ENCODE data around the gene RSPH6A.

The RSPH6A gene

DNA sequence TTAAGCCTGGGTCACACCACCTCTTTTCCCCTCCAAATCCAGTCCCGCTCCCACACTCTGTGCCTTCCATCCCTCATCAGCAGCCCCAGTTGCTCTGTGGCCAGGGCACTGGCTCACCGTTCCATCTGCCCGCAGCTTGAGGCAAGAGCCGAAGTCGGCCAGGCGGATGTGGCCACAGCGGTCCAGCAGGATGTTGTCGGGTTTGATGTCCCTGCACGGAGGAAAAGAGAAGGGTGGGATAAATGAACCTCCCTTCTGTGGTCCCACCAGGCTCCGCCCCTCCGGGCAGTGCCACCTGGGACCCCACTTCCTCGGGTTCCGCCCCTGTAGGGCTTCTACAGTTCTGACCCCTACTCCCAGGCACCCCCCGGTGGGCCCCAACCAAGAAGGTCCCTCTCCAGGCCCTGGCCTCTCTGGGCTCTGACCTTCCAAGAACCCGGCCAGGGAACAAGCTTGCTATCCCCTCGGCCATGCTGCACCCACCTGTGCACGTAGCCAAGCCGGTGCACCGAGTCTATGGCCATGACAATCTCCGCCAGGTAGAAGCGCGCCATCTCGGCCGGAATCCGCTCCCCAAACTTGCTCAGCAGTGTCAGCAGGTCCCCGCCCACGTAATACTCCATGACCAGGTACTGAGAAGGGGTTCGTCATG lies 37.0 kb downstream of the RSPH6A start:
- Histone ChIP-seq H3K4me3 (ENCODE audit: low read depth in 1 of 2, low read length in 2 of 2) (no peak overlapping the region), H3K9me3 (ENCODE audit: control insufficient read depth in 1 of 2, low read length in 2 of 2) (no peaks in the 10 kb centered on the region), H3K27me3 (ENCODE audit: low read depth, low read length) (no peaks in the 10 kb centered on the region), H3K4me1 (ENCODE audit: control insufficient read depth in 1 of 2, insufficient read depth in 2 of 2, low read length in 2 of 2) (peaks cover 12 to 34% of the 10 kb centered on the region in 2 donors), H3K36me3 (ENCODE audit: control insufficient read depth in 1 of 2, insufficient read depth in 2 of 2, low read length in 2 of 2) (peaks cover 14 to 21% of the 10 kb centered on the region in 2 donors), H3K27ac (ENCODE audit: low read length) (no peak overlapping the region)

- no peaks in the 10 kb centered on the region for H3K9me3 ChIP-seq (ENCODE audit: control insufficient read depth in 1 of 2, low read length in 2 of 2)
- no peak overlapping the region for H3K4me3 ChIP-seq (ENCODE audit: low read depth in 1 of 2, low read length in 2 of 2)
- no peak overlapping the region for H3K27ac ChIP-seq (ENCODE audit: low read length)
- peaks cover 18 to 38% of the 10 kb centered on the region in 2 donors for H3K4me1 ChIP-seq (ENCODE audit: control insufficient read depth in 1 of 2, insufficient read depth in 2 of 2, low read length in 2 of 2)
- no peaks in the 10 kb centered on the region for H3K27me3 ChIP-seq (ENCODE audit: low read depth, low read length)
- peaks cover 14 to 27% of the 10 kb centered on the region in 2 donors for H3K36me3 ChIP-seq (ENCODE audit: control insufficient read depth in 1 of 2, insufficient read depth in 2 of 2, low read length in 2 of 2)
These were observed 37.6 kb downstream of the RSPH6A start for GRCh38 chr19:45777395-45777961.

- no peak overlapping the region for H3K4me3 ChIP-seq (ENCODE audit: low read depth in 1 of 2, low read length in 2 of 2)
- peaks cover 12 to 35% of the 10 kb centered on the region in 2 donors for H3K4me1 ChIP-seq (ENCODE audit: control insufficient read depth in 1 of 2, insufficient read depth in 2 of 2, low read length in 2 of 2)
- H3K27ac ChIP-seq (ENCODE audit: low read length) = no peak overlapping the region
- no peaks in the 10 kb centered on the region for H3K9me3 ChIP-seq (ENCODE audit: control insufficient read depth in 1 of 2, low read length in 2 of 2)
- no peaks in the 10 kb centered on the region for H3K27me3 ChIP-seq (ENCODE audit: low read depth, low read length)
- peaks cover 14 to 29% of the 10 kb centered on the region in 2 donors for H3K36me3 ChIP-seq (ENCODE audit: control insufficient read depth in 1 of 2, insufficient read depth in 2 of 2, low read length in 2 of 2)
These were observed 40.3 kb downstream of the RSPH6A start for GRCh38 chr19:45774765-45775164.

DNA sequence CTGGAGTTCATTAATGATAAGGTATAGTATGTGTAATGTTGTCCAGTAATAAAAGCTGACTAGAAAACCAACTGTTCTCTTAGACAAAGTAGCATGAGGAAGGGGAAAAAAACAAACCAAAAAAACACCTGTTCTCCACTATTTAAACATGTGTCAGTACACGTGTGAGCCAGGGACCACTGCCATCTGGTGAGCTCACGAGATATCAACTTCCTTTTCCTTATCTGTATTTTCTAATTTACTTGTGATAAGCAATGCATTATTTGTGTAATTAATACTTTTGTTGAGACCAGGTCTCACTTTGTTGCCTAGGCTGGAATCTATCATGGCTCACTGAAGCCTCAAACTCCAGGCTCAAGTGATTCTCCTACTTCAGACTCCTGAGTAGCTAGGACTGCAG lies 41.7 kb downstream of the RSPH6A start:
- peaks cover 10 to 27% of the 10 kb centered on the region in 2 donors for H3K4me1 ChIP-seq (ENCODE audit: control insufficient read depth in 1 of 2, insufficient read depth in 2 of 2, low read length in 2 of 2)
- H3K4me3 ChIP-seq (ENCODE audit: low read depth in 1 of 2, low read length in 2 of 2) = no peak overlapping the region
- H3K9me3 ChIP-seq (ENCODE audit: control insufficient read depth in 1 of 2, low read length in 2 of 2) = no peaks in the 10 kb centered on the region
- peak overlapping the region; percentile 14 for H3K27ac ChIP-seq (ENCODE audit: low read length)
- H3K36me3 ChIP-seq (ENCODE audit: control insufficient read depth in 1 of 2, insufficient read depth in 2 of 2, low read length in 2 of 2) = peaks cover 14 to 32% of the 10 kb centered on the region in 2 donors
- no peaks in the 10 kb centered on the region for H3K27me3 ChIP-seq (ENCODE audit: low read depth, low read length)

GRCh38 chr19:45772912-45773311 lies 42.2 kb downstream of the RSPH6A start:
- Histone ChIP-seq H3K4me3 (ENCODE audit: low read depth in 1 of 2, low read length in 2 of 2) (no peak overlapping the region), H3K27me3 (ENCODE audit: low read depth, low read length) (no peaks in the 10 kb centered on the region), H3K4me1 (ENCODE audit: control insufficient read depth in 1 of 2, insufficient read depth in 2 of 2, low read length in 2 of 2) (peaks cover 10 to 24% of the 10 kb centered on the region in 2 donors), H3K9me3 (ENCODE audit: control insufficient read depth in 1 of 2, low read length in 2 of 2) (no peaks in the 10 kb centered on the region), H3K36me3 (ENCODE audit: control insufficient read depth in 1 of 2, insufficient read depth in 2 of 2, low read length in 2 of 2) (peaks cover 12 to 28% of the 10 kb centered on the region in 2 donors), H3K27ac (ENCODE audit: low read length) (peak overlapping the region; percentile 14)

DNA sequence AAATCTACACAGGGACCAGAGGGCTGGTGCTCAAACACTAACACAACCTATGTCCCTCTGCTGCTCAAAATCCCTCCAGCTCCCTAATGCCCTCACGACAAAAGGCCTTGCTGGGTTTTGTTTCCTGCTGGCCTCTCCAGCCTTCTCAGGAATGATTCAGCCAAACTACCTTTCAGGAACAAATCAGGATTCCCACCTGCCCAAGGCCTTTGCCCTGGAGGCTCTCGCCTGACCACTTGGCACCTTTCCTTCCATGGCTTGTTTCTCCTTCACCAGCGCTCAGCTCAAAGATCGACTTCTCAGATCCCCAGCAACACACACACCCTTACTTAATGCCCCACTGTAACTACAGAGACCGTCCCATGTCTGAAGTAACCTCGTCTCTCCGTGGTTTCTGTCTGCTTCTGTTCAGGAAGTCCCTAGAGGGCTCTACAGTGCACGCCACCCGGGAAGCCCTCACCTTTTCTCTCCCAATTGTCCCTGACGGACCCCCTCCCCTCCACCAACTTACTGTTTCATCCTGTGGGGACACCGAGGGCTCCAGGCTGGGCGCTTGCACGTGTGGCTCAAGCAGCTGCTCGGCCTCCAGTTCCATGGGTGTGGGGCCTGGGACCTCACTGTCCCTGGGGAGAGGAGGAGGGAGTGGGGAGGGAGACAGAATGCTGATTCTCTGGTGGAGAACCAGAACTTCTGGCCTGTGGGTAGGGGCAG lies 42.8 kb downstream of the RSPH6A start:
- H3K4me1 ChIP-seq (ENCODE audit: control insufficient read depth in 1 of 2, insufficient read depth in 2 of 2, low read length in 2 of 2) = peaks cover 10 to 24% of the 10 kb centered on the region in 2 donors
- H3K36me3 ChIP-seq (ENCODE audit: control insufficient read depth in 1 of 2, insufficient read depth in 2 of 2, low read length in 2 of 2) = peaks cover 8 to 21% of the 10 kb centered on the region in 2 donors
- H3K4me3 ChIP-seq (ENCODE audit: low read depth in 1 of 2, low read length in 2 of 2) = no peak overlapping the region
- H3K9me3 ChIP-seq (ENCODE audit: control insufficient read depth in 1 of 2, low read length in 2 of 2) = no peaks in the 10 kb centered on the region
- H3K27me3 ChIP-seq (ENCODE audit: low read depth, low read length) = no peaks in the 10 kb centered on the region
- H3K27ac ChIP-seq (ENCODE audit: low read length) = peak overlapping the region; percentile 58

DNA sequence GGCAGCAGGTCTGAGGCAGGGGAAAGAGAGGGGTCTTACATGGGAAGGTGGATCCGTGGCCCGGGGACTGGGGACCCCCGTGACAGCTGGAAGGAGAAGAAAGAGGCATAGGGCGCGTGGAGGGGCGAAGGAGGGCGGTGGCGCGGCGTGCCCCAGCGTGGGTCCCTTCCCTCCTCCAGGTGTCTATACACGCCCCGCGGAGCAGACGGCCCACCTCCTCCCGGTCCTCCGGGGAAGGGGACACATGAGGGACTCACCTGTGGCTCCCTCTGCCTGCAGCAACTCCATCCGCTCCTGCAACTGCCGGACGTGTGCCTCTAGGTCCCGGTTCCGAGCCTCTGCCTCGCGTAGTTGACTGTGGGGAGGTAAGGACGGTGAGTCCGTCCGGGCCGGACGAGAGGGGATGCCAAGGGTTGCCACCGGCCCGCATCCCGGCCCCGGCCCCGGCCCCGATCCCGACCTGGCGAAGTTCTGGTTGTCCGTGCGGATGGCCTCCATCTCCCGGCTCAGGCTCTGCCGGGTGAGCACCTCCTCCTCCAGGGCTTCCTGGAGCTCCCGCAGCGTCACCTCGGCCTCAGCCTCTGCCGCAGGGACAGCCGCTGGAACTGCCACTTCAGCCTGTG lies 43.7 kb downstream of the RSPH6A start:
- Histone ChIP-seq H3K27me3 (ENCODE audit: low read depth, low read length) (no peaks in the 10 kb centered on the region), H3K4me1 (ENCODE audit: control insufficient read depth in 1 of 2, insufficient read depth in 2 of 2, low read length in 2 of 2) (peaks cover 10 to 31% of the 10 kb centered on the region in 2 donors), H3K36me3 (ENCODE audit: control insufficient read depth in 1 of 2, insufficient read depth in 2 of 2, low read length in 2 of 2) (peaks cover 0 to 13% of the 10 kb centered on the region in 2 donors), H3K4me3 (ENCODE audit: low read depth in 1 of 2, low read length in 2 of 2) (peak overlapping the region; percentile 48 to 93), H3K9me3 (ENCODE audit: control insufficient read depth in 1 of 2, low read length in 2 of 2) (no peaks in the 10 kb centered on the region), H3K27ac (ENCODE audit: low read length) (peak overlapping the region; percentile 60)

GRCh38 chr19:45770192-45771101 lies 44.7 kb downstream of the RSPH6A start:
- Histone ChIP-seq H3K36me3 (ENCODE audit: control insufficient read depth in 1 of 2, insufficient read depth in 2 of 2, low read length in 2 of 2) (peaks cover 0 to 12% of the 10 kb centered on the region in 2 donors), H3K27me3 (ENCODE audit: low read depth, low read length) (no peaks in the 10 kb centered on the region), H3K4me1 (ENCODE audit: control insufficient read depth in 1 of 2, insufficient read depth in 2 of 2, low read length in 2 of 2) (peaks cover 10 to 41% of the 10 kb centered on the region in 2 donors), H3K4me3 (ENCODE audit: low read depth in 1 of 2, low read length in 2 of 2) (peak overlapping the region; percentile 64 to 93), H3K9me3 (ENCODE audit: control insufficient read depth in 1 of 2, low read length in 2 of 2) (no peaks in the 10 kb centered on the region), H3K27ac (ENCODE audit: low read length) (peak overlapping the region; percentile 63)

- Histone ChIP-seq H3K9me3 (ENCODE audit: control insufficient read depth in 1 of 2, low read length in 2 of 2) (no peaks in the 10 kb centered on the region), H3K4me1 (ENCODE audit: control insufficient read depth in 1 of 2, insufficient read depth in 2 of 2, low read length in 2 of 2) (peaks cover 10 to 47% of the 10 kb centered on the region in 2 donors), H3K4me3 (ENCODE audit: low read depth in 1 of 2, low read length in 2 of 2) (peak overlapping the region; percentile 64 to 93), H3K27ac (ENCODE audit: low read length) (peak overlapping the region; percentile 63), H3K27me3 (ENCODE audit: low read depth, low read length) (no peaks in the 10 kb centered on the region), H3K36me3 (ENCODE audit: control insufficient read depth in 1 of 2, insufficient read depth in 2 of 2, low read length in 2 of 2) (peaks cover 0 to 12% of the 10 kb centered on the region in 2 donors)
These were observed 45.3 kb downstream of the RSPH6A start for GRCh38 chr19:45769821-45770191.

DNA sequence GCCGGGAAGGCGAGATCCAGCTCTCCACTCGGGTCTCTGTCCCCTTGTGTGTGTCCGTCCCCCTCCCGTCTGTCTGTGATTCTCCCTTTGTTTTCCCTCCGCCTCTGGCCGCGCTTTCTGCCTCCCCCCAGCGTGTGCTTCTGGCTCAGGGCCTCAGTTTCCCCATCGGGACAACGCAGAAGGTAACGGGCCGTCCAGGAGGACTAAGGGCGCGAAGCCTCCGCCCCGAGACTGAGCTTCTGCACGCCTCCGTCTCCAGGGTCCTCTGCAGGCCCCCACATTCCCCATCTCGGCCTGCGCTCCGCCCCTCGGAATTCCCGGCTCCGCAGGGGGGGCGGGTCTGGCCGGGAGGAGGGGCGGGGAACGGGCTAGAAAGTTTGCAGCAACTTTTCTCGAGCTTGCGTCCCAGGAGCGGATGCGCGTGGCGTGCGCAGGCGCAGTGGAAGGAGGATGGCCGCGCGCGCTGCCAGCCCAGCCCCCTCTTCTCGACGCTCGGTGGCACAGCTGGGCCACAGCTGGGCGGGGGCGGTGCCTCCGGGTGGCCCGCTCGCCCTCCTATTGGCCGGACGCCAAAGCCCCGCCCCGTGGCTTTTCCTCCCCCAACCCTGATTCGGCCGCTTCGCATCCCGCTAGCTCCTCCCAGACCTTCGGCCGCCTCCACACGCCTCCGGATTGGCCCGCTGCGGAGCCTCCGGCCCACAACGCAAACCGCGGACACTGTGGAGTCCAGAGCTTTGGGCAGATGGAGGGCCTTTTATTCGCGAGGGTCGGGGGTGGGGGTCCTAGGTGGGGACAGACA lies 45.9 kb downstream of the RSPH6A start, which contains the start of gene SIX5:
TSS of gene SIX5 (minus strand) at position 269 of the 799 bp plus-strand sequence. CDS start 408 bp downstream, outside the sequence.
- H3K4me1 ChIP-seq (ENCODE audit: control insufficient read depth in 1 of 2, insufficient read depth in 2 of 2, low read length in 2 of 2) = peaks cover 11 to 53% of the 10 kb centered on the region in 2 donors
- H3K9me3 ChIP-seq (ENCODE audit: control insufficient read depth in 1 of 2, low read length in 2 of 2) = no peaks in the 10 kb centered on the region
- peaks cover 0 to 12% of the 10 kb centered on the region in 2 donors for H3K36me3 ChIP-seq (ENCODE audit: control insufficient read depth in 1 of 2, insufficient read depth in 2 of 2, low read length in 2 of 2)
- H3K27ac ChIP-seq (ENCODE audit: low read length) = peak within 1 kb of the TSS; percentile 92
- peak within 1 kb of the TSS; percentile 82 to 93 for H3K4me3 ChIP-seq (ENCODE audit: low read depth in 1 of 2, low read length in 2 of 2)
- no peaks in the 10 kb centered on the region for H3K27me3 ChIP-seq (ENCODE audit: low read depth, low read length)

All from muscle layer of duodenum (tissue), 2 donors.